Activated T-helper 1 cell treated with anti-CD3 and anti-CD28 coated beads, Interleukin-12 subunit alpha, Interleukin-12 subunit beta, Interleukin-2, Interleukin-4 antibody, amounts not matched to agents 30 ng/mL and 10 ng/mL and 1 ng/mL, durations not matched to agents 14 hours and 24 hours and 36 hours (primary cell): ENCODE data around the gene CCNYL1. TPM values are rescaled to one million over a fixed set of nuclear protein-coding genes. Genes with fewer than 3 reads are reported as not detected.
"Not testable (repeated sequence)": the region's sequence is repeated elsewhere in the genome, so short reads cannot be mapped to it uniquely, and the experiment has no call there.

Source experiments
- DNase-seq: peaks from one replicate; pipeline ENCODE4 v3.0.0; 2021; ENCODE audit warnings: low spot score
- H3K27ac Mint-ChIP-seq: one replicate; pipeline ENCODE4 v1.8.0; 2021; ENCODE audit warnings: mild to moderate bottlenecking, mixed read lengths
- H3K27me3 Mint-ChIP-seq: one replicate; pipeline ENCODE4 v1.8.0; 2022; ENCODE audit warnings: mild to moderate bottlenecking, moderate library complexity, mixed read lengths; ENCODE audit not compliant: insufficient read depth
- H3K36me3 Mint-ChIP-seq: one replicate; pipeline ENCODE4 v1.8.0; 2021; ENCODE audit warnings: low read depth, mixed read lengths
- H3K4me1 Mint-ChIP-seq: one replicate; pipeline ENCODE4 v1.8.0; 2021; ENCODE audit warnings: low read depth, mixed read lengths
- H3K4me3 Mint-ChIP-seq: one replicate; pipeline ENCODE4 v1.8.0; 2021; ENCODE audit warnings: mild to moderate bottlenecking, moderate library complexity, mixed read lengths
- H3K9me3 Mint-ChIP-seq: one replicate; pipeline ENCODE4 v1.8.0; 2021; ENCODE audit warnings: mixed read lengths
- intact Hi-C: fragments of 100-400 bp; cut with micrococcal nuclease; formaldehyde crosslinking; loops from one replicate; pipeline ENCODE4 v1.15.1; 2024
- total RNA-seq: library from RNA; stranded (reverse); gene quantifications from 2 replicates; pipeline ENCODE4 v1.2.3, GENCODE V29; 2022

CCNYL1 gene
- total RNA-seq, 1 donor from 2014 or later = 6.8 TPM

- Mint-ChIP-seq H3K27ac (no peak overlapping the region), H3K27me3 (no peaks in the 10 kb centered on the region), H3K36me3 (no peaks in the 10 kb centered on the region), H3K9me3 (no peaks in the 10 kb centered on the region), H3K4me3 (no peak overlapping the region), H3K4me1 (peaks cover 6% of the 10 kb centered on the region)
- no peak for DNase-seq
- intact Hi-C loops = no loop called here
Measured at GRCh38 chr2:207686812-207687211, 24.6 kb upstream of the CCNYL1 start.

DNA sequence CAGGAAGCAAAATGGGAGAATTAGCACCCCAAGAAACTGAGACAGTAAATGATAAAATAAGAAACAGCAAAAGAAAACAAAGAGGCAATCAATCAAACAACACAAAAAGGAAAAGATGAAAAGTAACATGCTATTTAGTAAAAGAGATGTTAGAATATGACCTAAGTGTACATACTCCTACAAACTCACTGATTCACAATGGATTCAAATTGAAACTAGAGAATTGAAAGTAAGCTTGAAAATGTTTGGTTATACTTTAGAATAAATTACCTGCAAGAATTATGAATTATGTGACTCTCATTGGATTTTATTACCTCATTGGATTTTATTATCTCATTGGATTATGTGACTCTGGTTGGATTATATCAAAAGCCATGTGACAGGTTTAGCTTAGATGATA is 22.8 kb upstream of the CCNYL1 start:
- peaks cover 6% of the 10 kb centered on the region for H3K4me1 Mint-ChIP-seq
- no peaks in the 10 kb centered on the region for H3K9me3 Mint-ChIP-seq
- no peak overlapping the region for H3K27ac Mint-ChIP-seq
- H3K27me3 Mint-ChIP-seq = no peaks in the 10 kb centered on the region
- H3K36me3 Mint-ChIP-seq = no peaks in the 10 kb centered on the region
- intact Hi-C loops = loop anchor here (2.0 kb wide), 1 partner anchor 22 kb away; the partner anchor contains the start of gene CCNYL1
- no peak for DNase-seq
- no peak overlapping the region for H3K4me3 Mint-ChIP-seq

DNA sequence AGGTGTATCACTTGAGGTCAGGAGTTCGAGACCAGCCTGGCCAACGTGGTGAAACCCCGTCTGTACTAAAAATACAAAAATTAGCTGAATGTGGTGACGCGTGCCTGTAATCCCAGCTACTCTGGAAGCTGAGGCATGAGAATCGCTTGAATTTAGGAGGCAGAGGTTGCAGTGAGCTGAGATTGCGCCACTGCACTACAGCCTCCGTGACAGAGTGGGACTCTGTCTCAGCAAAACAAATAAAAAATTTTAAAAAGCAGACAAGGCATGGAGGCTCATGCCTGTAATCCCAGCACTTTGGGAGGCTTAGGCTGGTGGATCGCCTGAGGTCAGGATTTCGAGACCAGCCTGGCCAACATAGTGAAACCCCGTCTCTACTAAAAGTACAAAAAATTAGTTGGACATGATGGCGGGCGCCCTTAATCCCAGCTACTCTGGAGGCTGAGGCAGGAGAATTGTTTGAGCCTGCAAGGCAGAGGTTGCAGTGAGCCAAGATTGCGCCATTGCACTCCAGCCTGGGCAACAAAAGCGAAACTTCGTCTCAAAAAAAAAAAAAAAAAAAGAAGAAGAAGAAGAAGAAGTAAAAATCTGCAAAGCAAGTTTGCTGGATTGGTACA is 20.5 kb upstream of the CCNYL1 start:
- intact Hi-C loops, H3K4me3 Mint-ChIP-seq, H3K4me1 Mint-ChIP-seq, H3K9me3 Mint-ChIP-seq, H3K27me3 Mint-ChIP-seq, H3K27ac Mint-ChIP-seq, DNase-seq, H3K36me3 Mint-ChIP-seq: not testable (repeated sequence)

DNA sequence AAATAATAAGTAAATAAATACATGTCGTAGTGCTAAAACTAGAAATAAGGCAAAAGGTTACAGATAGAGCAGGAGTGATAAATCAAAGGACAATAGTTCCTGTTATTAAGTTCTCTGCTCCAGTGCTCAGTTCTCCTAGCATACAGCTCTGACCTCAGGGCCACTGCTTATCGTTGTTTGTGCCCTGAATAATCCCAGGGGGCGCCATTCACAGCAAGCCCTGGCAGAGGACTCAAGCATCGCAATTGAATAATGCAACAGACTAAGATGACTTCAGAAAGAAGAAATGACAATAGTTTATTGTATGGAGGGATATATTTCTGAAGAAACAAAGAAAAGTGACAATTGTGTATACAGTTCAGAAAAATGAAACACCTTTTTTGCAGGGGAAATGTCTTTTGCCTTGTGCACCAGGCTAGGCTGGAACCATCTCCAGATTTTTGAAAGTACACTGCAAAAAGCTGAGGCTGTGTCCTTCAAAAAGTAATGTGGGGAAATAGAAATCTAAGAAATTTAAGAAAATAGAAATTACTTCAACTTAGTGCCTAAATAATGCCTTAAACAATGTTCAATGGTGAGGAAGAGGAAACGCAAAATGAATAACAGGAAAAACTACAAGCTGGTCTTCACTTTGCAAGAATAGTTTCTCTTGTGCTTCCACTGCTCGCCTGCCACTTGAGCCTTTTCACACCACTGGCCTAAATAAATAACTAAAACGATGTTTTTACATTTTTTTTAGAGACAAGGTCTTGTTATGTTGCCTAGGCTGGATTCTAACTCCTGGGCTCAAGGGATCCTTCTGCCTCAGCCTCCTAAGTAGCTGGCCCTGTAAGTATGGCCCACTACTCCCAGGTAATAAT is 19.0 kb upstream of the CCNYL1 start:
- Mint-ChIP-seq H3K36me3 (no peaks in the 10 kb centered on the region), H3K27ac (no peak overlapping the region), H3K4me1 (peaks cover 6% of the 10 kb centered on the region), H3K27me3 (no peaks in the 10 kb centered on the region), H3K4me3 (no peak overlapping the region), H3K9me3 (no peaks in the 10 kb centered on the region)
- intact Hi-C loops = no loop called here
- DNase-seq = peak; percentile 20

DNA sequence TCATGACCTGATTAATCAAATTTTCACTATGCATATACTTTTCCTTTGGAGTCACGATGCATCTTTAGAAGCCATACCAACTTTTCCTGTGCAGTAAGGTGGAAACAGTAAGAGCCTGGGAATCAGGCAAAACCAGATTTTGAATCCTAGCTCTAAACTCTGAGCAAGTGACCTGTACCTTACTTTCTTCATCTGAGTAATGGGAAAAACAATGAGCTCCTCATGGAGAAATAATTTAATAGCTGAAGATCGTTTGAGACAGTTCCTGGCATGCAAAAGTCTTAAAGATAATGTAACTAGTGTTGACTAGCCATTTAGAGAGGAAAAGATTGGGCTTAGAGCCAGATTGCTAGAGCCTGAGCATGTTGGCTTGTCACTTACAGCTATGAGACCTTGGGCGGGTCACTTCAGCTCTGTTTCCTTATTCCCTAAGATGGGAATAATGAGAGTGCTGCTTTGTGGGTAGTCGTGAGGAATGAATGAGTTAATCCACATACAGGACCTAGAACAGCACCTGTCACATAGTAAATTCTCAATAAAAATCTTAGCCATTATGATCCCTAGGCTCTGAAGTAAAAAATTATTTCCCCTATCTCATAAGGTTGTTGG is 17.7 kb upstream of the CCNYL1 start:
- Mint-ChIP-seq H3K36me3 (no peaks in the 10 kb centered on the region), H3K4me1 (no peaks in the 10 kb centered on the region), H3K4me3 (no peak overlapping the region), H3K27ac (no peak overlapping the region), H3K9me3 (no peaks in the 10 kb centered on the region), H3K27me3 (peaks cover 4% of the 10 kb centered on the region)
- no peak for DNase-seq
- intact Hi-C loops = no loop called here

DNA sequence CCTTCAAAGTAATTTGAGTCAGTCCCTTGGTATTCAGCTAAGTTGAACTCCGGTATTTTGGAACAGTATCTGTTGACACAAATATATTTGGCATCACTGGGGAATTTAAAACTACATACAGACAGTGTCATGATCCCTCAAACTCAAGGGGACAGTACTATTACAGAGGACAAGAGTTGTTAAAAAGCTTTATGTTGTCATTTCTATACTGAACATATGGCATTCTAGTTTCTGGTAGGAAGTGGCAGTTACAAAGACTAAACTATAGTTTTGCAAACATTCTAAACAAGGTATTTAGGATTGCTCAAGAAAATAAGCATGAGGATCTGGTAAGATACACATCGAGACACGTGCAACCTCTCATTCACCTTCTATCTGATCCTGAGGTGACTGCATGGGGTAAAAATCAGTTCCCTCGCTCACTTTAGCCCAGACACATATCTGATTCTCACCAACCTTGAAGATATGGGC is 16.6 kb upstream of the CCNYL1 start:
- Mint-ChIP-seq H3K27me3 (peaks cover 4% of the 10 kb centered on the region), H3K4me1 (no peaks in the 10 kb centered on the region), H3K4me3 (no peak overlapping the region), H3K27ac (no peak overlapping the region), H3K36me3 (no peaks in the 10 kb centered on the region), H3K9me3 (no peaks in the 10 kb centered on the region)
- no peak for DNase-seq
- intact Hi-C loops = no loop called here

DNA sequence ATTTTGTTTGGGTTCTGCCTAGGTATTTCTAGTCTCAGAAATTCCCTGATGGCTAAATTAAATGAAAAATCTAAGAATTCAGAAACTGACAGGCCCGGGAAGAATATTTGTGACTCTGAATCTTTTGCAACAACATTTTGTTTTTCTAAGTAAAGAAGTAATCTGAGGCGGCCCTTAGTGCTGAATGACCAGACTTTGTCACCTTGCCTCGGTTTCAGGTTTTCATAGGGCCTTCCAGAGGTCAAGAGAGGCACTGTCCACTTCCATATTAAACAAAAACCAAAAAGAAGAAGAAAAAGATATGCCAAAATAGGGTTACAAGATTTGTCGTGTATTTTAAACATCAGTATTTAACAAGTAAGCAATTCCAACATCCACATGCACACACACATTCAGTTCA is 16.1 kb upstream of the CCNYL1 start:
- Mint-ChIP-seq H3K4me1 (no peaks in the 10 kb centered on the region), H3K4me3 (no peak overlapping the region), H3K27me3 (peaks cover 4% of the 10 kb centered on the region), H3K36me3 (no peaks in the 10 kb centered on the region), H3K9me3 (no peaks in the 10 kb centered on the region), H3K27ac (no peak overlapping the region)
- DNase-seq = no peak
- intact Hi-C loops = no loop called here

GRCh38 chr2:207696911-207697310 is 14.5 kb upstream of the CCNYL1 start:
- H3K27ac Mint-ChIP-seq, H3K4me1 Mint-ChIP-seq, H3K4me3 Mint-ChIP-seq, intact Hi-C loops, H3K9me3 Mint-ChIP-seq, DNase-seq, H3K36me3 Mint-ChIP-seq, H3K27me3 Mint-ChIP-seq: not testable (repeated sequence)

DNA sequence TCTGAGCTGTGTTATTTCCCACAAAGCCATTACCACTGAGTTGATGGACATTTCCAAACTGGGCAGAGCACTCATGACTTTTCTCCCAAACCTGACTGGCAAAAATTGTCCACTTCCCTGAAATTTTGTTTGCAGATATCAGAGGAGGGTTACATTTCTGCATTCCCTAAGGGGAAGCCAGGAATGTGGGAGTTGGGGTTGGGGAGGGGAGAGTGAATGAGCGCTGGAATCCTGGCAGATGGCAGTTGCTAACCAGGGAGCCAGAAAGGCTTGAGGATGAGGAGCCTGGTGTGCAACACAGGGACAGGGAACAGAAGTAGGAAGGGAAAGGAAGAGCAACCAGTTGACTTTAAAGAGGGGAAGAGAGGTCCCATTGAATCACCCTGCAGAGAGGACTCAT is 14.0 kb upstream of the CCNYL1 start:
- no peaks in the 10 kb centered on the region for H3K9me3 Mint-ChIP-seq
- no peak for DNase-seq
- intact Hi-C loops = no loop called here
- no peak overlapping the region for H3K27ac Mint-ChIP-seq
- no peaks in the 10 kb centered on the region for H3K4me1 Mint-ChIP-seq
- H3K36me3 Mint-ChIP-seq = no peaks in the 10 kb centered on the region
- peaks cover 4% of the 10 kb centered on the region for H3K27me3 Mint-ChIP-seq
- H3K4me3 Mint-ChIP-seq = no peak overlapping the region

GRCh38 chr2:207698301-207698700 is 13.1 kb upstream of the CCNYL1 start:
- H3K4me3 Mint-ChIP-seq = no peak overlapping the region
- H3K27ac Mint-ChIP-seq = no peak overlapping the region
- H3K27me3 Mint-ChIP-seq = peaks cover 4% of the 10 kb centered on the region
- DNase-seq = no peak
- no peaks in the 10 kb centered on the region for H3K9me3 Mint-ChIP-seq
- H3K36me3 Mint-ChIP-seq = no peaks in the 10 kb centered on the region
- no peaks in the 10 kb centered on the region for H3K4me1 Mint-ChIP-seq
- intact Hi-C loops = no loop called here

DNA sequence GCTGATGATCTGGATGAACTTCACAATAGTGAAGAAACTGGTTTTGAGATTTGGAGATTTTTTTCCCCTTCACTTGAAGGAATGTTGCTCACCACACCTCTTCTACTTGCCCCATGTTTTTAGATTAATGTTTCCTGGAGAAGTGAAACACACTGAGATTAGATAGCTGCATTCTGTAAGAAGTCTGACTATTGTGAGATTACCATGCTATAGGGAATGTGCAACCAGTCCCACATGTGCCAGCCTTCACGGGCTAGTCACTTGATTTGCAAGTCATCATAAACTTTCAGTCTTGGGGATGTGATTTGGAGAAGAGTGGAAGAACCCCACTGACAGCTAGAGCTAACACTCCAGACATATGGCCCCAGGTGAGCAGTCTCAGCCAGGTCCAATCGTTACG is 7.4 kb upstream of the CCNYL1 start:
- Mint-ChIP-seq H3K27me3 (peaks cover 4% of the 10 kb centered on the region), H3K4me1 (peaks cover 11% of the 10 kb centered on the region), H3K36me3 (no peaks in the 10 kb centered on the region), H3K27ac (no peak overlapping the region), H3K4me3 (no peak overlapping the region), H3K9me3 (no peaks in the 10 kb centered on the region)
- intact Hi-C loops = no loop called here
- DNase-seq = no peak

DNA sequence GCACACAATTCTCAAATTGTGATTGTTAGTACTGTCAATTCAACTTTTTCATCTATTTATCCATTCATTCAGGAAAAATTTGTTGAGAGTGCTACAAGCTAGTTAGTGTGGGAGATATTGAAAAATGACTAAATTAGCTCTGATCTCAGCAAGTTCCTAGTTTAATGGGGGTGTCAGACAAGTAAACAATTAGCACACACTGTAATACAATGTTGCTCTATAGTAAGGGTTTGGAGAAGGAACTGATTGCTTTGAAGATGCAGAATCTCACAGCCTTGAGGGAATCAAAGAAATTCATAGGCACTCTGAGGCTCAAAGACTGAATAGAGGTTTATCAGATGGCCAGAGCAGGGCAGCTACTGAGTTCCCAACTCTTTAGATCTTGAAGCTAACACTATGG is 6.8 kb upstream of the CCNYL1 start:
- no peak for DNase-seq

More for the DNA sequence above, 6.8 kb upstream of the CCNYL1 start:
- H3K27ac Mint-ChIP-seq = no peak overlapping the region
- H3K4me3 Mint-ChIP-seq = no peak overlapping the region
- no peaks in the 10 kb centered on the region for H3K9me3 Mint-ChIP-seq
- peaks cover 4% of the 10 kb centered on the region for H3K27me3 Mint-ChIP-seq
- peaks cover 11% of the 10 kb centered on the region for H3K4me1 Mint-ChIP-seq
- H3K36me3 Mint-ChIP-seq = no peaks in the 10 kb centered on the region
- intact Hi-C loops = no loop called here
